ENCODE results near the gene CDH23.

GRCh38 chr10:71611709-71612422, 215.1 kb downstream of the CDH23 start:
- TF ChIP-seq CTCF (IDR thresholded peaks at IDR 0.05; ENCODE audit: low read length) (no peak), EZH2 (optimal IDR thresholded peaks at IDR 0.05; ENCODE audit: low read depth, low read length) (no peak), EZH2phosphoT487 (IDR thresholded peaks at IDR 0.05; ENCODE audit: low read length) (no peak)

Data from MM.1S (cell line).